ENCODE results near the gene INAVA.

Gene INAVA

DNA sequence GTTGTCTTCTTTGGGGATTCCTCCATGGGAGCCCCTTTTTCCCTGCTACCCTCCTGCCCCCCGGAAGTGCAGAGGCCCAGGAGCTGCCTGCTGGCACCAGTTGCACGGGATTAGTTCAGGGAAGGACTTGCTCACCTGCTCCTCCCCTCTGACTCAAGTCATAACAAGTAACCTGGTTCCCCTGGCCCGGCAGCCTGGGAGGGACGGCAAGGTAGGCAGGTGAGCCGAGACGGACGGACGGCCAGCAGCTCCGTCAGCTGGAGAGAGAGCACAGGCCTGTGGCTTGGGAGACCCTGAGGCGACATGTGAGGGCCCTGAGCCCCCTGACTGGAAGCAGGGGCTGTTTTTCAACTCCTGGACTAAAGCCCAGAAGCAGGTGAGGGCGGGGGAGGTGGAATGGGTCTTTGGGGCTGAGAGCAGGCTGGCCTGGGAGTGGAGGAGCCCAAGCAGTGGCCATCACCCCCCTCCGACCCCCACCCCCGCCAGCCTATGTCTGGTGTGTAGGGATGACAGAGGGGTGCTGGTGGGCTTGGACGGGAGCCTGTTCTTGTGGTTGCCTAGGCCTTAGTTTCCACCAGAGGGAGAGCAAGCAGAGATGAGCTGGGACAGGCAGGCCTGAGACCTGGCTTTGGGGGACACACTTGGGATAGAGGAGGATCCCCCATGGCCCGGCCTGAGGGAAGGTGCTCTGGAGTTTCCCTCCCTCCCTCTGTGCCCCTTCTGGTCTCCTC lies at the start of gene INAVA:
TSS of gene INAVA (plus strand) at position 189 of the 731 bp plus-strand sequence. CDS start 3,501 bp downstream, outside the sequence.
- no peak for FAIRE-seq
- no peak for DNase-seq (ENCODE audit: insufficient read length, low spot score)

GRCh38 chr1:200845360-200845759 lies 49.3 kb upstream of the INAVA start:
- FAIRE-seq = no peak
- no peak for DNase-seq (ENCODE audit: insufficient read length, low spot score)

DNA sequence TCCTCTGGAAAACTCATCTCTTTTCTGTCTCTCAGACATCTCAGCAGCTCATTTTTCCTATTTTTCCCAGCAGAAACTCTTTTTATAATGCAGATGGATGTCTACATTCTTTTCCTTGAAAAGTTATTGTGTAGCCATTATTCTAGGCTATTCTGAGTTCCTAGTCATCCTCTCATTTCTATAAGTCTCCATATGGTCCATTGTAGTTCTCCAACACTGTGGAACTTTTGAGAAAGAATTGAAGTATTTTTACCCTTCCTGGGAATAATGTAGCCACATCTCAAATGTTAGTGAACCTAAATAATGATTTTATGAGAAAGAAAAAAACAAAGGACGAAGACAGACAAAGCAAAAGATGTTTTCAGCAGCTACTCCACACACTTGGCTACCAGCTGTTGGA lies 48.3 kb upstream of the INAVA start:
- no peak for FAIRE-seq

GRCh38 chr1:200849430-200849829 lies 45.3 kb upstream of the INAVA start:
- no peak for FAIRE-seq
- no peak for DNase-seq (ENCODE audit: insufficient read length, low spot score)

More for the DNA sequence above, 48.3 kb upstream of the INAVA start:
- no peak for DNase-seq (ENCODE audit: insufficient read length, low spot score)

DNA sequence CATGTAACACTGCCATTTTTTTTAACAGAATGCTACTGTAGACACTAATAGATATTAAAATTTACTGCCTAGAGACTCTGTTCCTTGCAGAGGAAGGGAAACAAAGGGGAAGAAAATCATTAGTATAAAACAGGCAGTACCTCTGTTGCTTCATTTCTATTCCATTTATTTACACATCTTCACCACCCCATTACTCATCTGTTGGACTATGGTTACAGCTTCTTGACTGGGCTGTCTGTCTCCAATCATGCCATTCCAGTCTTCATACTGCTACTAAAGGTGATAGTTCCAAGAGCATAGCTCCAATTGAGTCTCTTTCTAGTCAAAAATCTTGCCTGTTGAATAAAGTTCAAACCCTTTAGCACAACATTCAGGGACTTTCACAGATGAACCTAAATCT lies 44.1 kb upstream of the INAVA start:
- FAIRE-seq (no peak), DNase-seq (ENCODE audit: insufficient read length, low spot score) (no peak)

- DNase-seq (ENCODE audit: insufficient read length, low spot score) (no peak), FAIRE-seq (no peak)
Measured at GRCh38 chr1:200856716-200857357, 37.9 kb upstream of the INAVA start.

- no peak for FAIRE-seq
- no peak for DNase-seq (ENCODE audit: insufficient read length, low spot score)
Measured at GRCh38 chr1:200857804-200858203, 36.9 kb upstream of the INAVA start.

GRCh38 chr1:200861937-200862647 lies 32.6 kb upstream of the INAVA start:
- no peak for FAIRE-seq
- DNase-seq (ENCODE audit: insufficient read length, low spot score) = no peak

DNA sequence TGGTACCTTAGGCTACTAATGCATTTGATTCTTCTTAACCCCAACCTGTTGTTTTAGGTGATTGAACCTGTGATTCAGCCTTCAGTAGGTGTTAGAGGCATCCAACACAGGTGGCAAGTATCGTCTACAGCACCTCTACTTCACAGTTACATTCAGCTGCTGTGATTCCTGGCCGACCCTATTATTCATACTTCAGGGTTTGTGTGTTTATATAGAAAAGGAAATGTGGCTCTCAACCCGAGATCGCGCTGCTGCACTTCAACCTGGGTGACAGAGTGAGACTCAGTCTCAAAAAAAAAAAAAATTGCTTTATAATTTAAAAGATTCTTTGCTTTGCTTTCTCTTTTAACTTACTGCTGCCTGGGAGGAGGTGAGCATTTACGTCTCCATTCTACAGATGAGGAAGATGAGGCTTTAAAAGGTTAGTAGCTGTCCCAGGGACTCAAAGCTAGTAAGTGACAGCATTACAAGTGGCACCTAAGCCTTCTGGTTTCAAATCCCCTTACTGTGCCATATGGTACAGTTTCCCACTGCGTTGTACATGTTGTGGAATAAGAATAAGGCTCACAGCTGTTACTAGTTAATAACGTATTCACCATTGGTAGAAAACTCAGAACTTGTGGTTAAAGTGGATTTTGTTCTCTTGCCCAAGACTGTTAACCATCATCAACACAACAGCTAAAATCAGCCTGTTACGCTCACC lies 31.8 kb upstream of the INAVA start:
- DNase-seq (ENCODE audit: insufficient read length, low spot score) (no peak), FAIRE-seq (no peak)

DNA sequence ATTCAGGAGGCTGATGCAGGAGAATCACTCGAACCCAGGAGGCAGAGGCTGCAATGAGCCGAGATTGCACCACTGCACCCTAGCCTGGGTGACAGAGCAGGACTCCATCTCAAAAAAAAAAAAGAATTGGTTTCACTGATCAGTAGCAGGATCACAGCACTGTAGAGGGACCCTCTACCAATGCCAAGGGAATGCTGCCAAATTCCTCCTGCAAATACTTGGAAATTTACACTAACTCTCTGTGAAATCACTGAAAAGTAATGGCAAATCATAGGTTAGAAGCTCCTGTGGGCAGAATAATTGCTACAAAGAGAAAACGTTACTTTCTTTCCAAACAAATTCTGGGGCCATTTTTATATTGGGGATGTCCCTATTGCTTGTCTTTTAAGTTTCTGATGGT lies 28.6 kb upstream of the INAVA start:
- no peak for DNase-seq (ENCODE audit: insufficient read length, low spot score)
- no peak for FAIRE-seq

- no peak for FAIRE-seq
- DNase-seq (ENCODE audit: insufficient read length, low spot score) = no peak
Measured at GRCh38 chr1:200866521-200866920, 28.2 kb upstream of the INAVA start.

DNA sequence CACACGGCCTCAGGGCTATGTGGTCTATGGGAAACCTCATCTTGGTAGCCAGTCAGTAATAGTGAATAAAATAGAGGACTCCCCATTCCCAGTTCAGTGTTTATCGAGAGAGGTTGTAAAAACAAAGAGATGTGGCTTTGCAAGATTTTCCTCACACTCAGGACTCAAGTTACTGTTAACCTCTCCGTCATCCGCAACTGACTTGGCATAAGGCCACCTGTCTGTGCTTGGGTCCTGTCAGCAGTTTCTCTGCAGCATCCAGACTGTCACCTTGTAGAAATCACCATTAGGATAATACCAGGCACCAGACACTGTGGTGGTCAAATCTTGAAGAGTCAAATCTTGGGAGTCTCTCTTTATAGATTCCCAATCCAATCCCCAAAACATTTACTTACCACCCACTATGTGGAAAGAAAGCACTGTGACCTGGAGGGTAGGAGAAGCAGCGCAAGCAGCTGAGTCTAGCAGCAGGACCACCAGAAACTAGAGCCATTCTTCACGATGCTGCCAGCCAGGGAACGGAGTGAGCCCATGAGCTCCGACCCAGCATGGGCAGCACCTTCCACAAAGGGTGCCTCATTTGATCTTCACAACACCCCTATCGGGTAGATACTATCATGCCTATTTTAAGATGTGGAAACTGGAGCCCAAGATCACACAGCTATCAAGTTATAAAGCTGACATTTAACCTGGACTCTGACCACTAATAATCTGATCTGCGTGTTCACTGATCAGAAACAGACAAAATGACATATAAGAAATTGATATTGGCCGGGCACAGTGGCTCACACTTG lies 27.5 kb upstream of the INAVA start:
- FAIRE-seq = no peak
- DNase-seq (ENCODE audit: insufficient read length, low spot score) = no peak

- DNase-seq (ENCODE audit: insufficient read length, low spot score) (no peak), FAIRE-seq (no peak)
Measured at GRCh38 chr1:200869376-200869752, 25.3 kb upstream of the INAVA start.

GRCh38 chr1:200869753-200870391 lies 24.8 kb upstream of the INAVA start:
- DNase-seq (ENCODE audit: insufficient read length, low spot score) (no peak), FAIRE-seq (no peak)

GRCh38 chr1:200872446-200873115 lies 22.1 kb upstream of the INAVA start, which contains the start of gene GPR25:
Gene GPR25 (plus strand): TSS chr1:200872981. CDS start chr1:200873038, 57 bp downstream.
- DNase-seq (ENCODE audit: insufficient read length, low spot score) (no peak), FAIRE-seq (no peak)

DNA sequence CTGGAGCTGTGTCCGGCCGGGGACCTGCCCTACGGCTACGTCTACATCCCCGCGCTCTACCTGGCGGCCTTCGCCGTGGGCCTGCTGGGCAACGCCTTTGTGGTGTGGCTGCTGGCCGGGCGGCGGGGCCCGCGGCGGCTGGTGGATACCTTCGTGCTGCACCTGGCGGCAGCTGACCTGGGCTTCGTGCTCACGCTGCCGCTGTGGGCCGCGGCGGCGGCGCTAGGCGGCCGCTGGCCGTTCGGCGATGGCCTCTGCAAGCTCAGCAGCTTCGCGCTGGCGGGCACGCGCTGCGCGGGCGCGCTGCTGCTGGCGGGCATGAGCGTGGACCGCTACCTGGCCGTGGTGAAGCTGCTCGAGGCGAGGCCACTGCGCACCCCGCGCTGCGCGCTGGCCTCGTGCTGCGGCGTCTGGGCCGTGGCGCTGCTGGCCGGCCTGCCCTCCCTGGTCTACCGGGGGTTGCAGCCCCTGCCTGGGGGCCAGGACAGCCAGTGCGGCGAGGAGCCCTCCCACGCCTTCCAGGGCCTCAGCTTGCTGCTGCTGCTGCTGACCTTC lies 21.5 kb upstream of the INAVA start:
- FAIRE-seq (no peak), DNase-seq (ENCODE audit: insufficient read length, low spot score) (no peak)

GRCh38 chr1:200873671-200874397 lies 20.9 kb upstream of the INAVA start:
- no peak for FAIRE-seq
- no peak for DNase-seq (ENCODE audit: insufficient read length, low spot score)

DNA sequence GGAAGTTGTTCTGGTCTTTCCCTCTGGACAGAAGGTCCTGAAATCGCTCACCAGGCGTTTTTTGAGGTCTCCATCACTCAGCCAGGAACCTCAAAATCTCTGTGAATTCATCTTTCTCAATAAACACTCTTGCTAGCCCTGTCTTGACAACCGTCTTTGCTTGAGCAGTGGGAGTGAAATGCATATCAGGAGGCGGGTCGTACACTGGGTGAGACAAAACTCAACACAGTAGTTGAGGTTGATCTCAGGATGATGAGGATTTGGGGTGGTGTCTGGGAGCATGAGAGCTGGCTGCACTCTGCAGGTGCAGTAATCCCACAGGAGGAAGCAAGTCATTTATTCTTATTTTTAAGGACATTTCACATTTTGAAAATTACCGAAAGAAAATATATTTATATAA lies 20.0 kb upstream of the INAVA start:
- no peak for FAIRE-seq
- no peak for DNase-seq (ENCODE audit: insufficient read length, low spot score)

Measured in HTR-8/SVneo (cell line).